HEK293 (cell line): Measurements from ENCODE around the gene DOCK9.

Source experiments
- CTCF ChIA-PET: fragments of 350-600 bp; formaldehyde crosslinking; extraction: SDS; loops from one replicate; lab custom pipeline; 2021; ENCODE audit warnings: antibody characterized with exemption; lab: Yijun Ruan, JAX
- POLR2A ChIA-PET: fragments of 300-600 bp; formaldehyde crosslinking; extraction: SDS; loops from one replicate; lab custom pipeline; 2020; ENCODE audit warnings: antibody characterized with exemption, inconsistent platforms; lab: Yijun Ruan, JAX
- H3K27ac ChIP-seq: fragments of 200-500 bp; sonication (Bioruptor generic); 2 replicates; pipeline ENCODE4 v1.5.1; 2014; ENCODE audit warnings: low read depth, low read length, control low read depth, inconsistent platforms; ENCODE audit errors: extremely low read depth
- H3K36me3 ChIP-seq, 2 experiments: fragments of 200-500 bp in 1 of 2; sonication (Bioruptor generic) in 1 of 2; 1 replicate in 1 of 2; 2 replicates in 1 of 2; pipeline ENCODE4 v1.5.1; 2014 to 2017; ENCODE audit warnings: inconsistent platforms in 2 of 2, low read length in 2 of 2; ENCODE audit not compliant: control insufficient read depth in 2 of 2, insufficient read depth in 1 of 2
- H3K4me1 ChIP-seq: fragments of 200-500 bp; sonication (Bioruptor generic); 2 replicates; pipeline ENCODE4 v1.5.1; 2014; ENCODE audit warnings: mild to moderate bottlenecking, low read length, inconsistent platforms; ENCODE audit not compliant: control insufficient read depth, insufficient read depth
- H3K4me3 ChIP-seq: 2 replicates; pipeline ENCODE4 v1.5.1; 2011; ENCODE audit warnings: low read depth, mild to moderate bottlenecking, control low read depth, low read length, moderate library complexity
- H3K9me3 ChIP-seq: fragments of 200-500 bp; sonication (Bioruptor generic); 2 replicates; pipeline ENCODE4 v1.5.1; 2014; ENCODE audit warnings: low read depth, low read length, inconsistent platforms; ENCODE audit not compliant: control insufficient read depth, insufficient read depth
- EGR2 ChIP-seq: fragments of 450-650 bp; formaldehyde crosslinking; IDR thresholded peaks from 2 replicates; pipeline ENCODE4 v1.5.1; 2016; ENCODE audit warnings: low read depth, missing biosample characterization, missing genetic modification characterization
- HOXC10 ChIP-seq: sonication (generic); formaldehyde crosslinking; IDR thresholded peaks from 2 replicates; pipeline ENCODE4 v1.8.1; 2023; ENCODE audit warnings: mild to moderate bottlenecking, missing genetic modification reagents
- KLF7 ChIP-seq: fragments of 450-650 bp; formaldehyde crosslinking; IDR thresholded peaks from 2 replicates; pipeline ENCODE4 v1.5.1; 2016; ENCODE audit warnings: missing biosample characterization, missing genetic modification characterization, borderline replicate concordance
- PRDM2 ChIP-seq: fragments of 450-650 bp; formaldehyde crosslinking; IDR thresholded peaks from 2 replicates; pipeline ENCODE4 v1.5.1; 2016; ENCODE audit warnings: missing biosample characterization, missing genetic modification characterization, borderline replicate concordance
- SCRT1 ChIP-seq: fragments of 450-650 bp; formaldehyde crosslinking; IDR thresholded peaks from 2 replicates; pipeline ENCODE4 v1.5.1; 2016; ENCODE audit warnings: missing biosample characterization, missing genetic modification characterization, borderline replicate concordance
- SCRT2 ChIP-seq: fragments of 450-650 bp; formaldehyde crosslinking; IDR thresholded peaks from 2 replicates; pipeline ENCODE4 v1.5.1; 2016; ENCODE audit warnings: missing biosample characterization, missing genetic modification characterization
- TCF7L2 ChIP-seq: IDR thresholded peaks from 2 replicates; pipeline ENCODE4 v1.6.1; 2011; ENCODE audit warnings: low read depth, mild to moderate bottlenecking, inconsistent platforms, low read length, moderate library complexity, borderline replicate concordance
- ZBTB48 ChIP-seq: fragments of 450-650 bp; formaldehyde crosslinking; IDR thresholded peaks from 2 replicates; pipeline ENCODE4 v1.5.1; 2016; ENCODE audit warnings: missing biosample characterization, missing genetic modification characterization
- ZNF112 ChIP-seq: fragments of 450-650 bp; formaldehyde crosslinking; IDR thresholded peaks from 2 replicates; pipeline ENCODE4 v1.5.0; 2017; ENCODE audit warnings: missing biosample characterization, missing genetic modification characterization
- ZNF175 ChIP-seq: fragments of 450-650 bp; formaldehyde crosslinking; IDR thresholded peaks from 2 replicates; pipeline ENCODE4 v1.5.1; 2016; ENCODE audit warnings: missing biosample characterization, missing genetic modification characterization
- ZNF302 ChIP-seq: fragments of 450-650 bp; formaldehyde crosslinking; IDR thresholded peaks from 2 replicates; pipeline ENCODE4 v1.5.1; 2016; ENCODE audit warnings: missing biosample characterization, missing genetic modification characterization, low read depth
- ZNF341 ChIP-seq: fragments of 450-650 bp; formaldehyde crosslinking; IDR thresholded peaks from 2 replicates; pipeline ENCODE4; 2016; ENCODE audit warnings: low read depth, missing biosample characterization, missing genetic modification characterization
- ZNF510 ChIP-seq: fragments of 450-650 bp; formaldehyde crosslinking; IDR thresholded peaks from 2 replicates; pipeline ENCODE4 v1.5.1; 2018; ENCODE audit warnings: mild to moderate bottlenecking, missing genetic modification characterization, missing biosample characterization; ENCODE audit not compliant: insufficient replicate concordance
- ZNF530 ChIP-seq: fragments of 450-650 bp; formaldehyde crosslinking; IDR thresholded peaks from 2 replicates; pipeline ENCODE4 v1.5.1; 2016; ENCODE audit warnings: low read depth, missing biosample characterization, missing genetic modification characterization
- ZNF549 ChIP-seq: fragments of 450-650 bp; IDR thresholded peaks from 2 replicates; pipeline ENCODE4 v1.5.1; 2018; ENCODE audit warnings: missing biosample characterization, missing genetic modification characterization, mild to moderate bottlenecking, inconsistent platforms, moderate library complexity
- ZNF610 ChIP-seq: fragments of 450-650 bp; formaldehyde crosslinking; IDR thresholded peaks from 2 replicates; pipeline ENCODE4 v1.5.1; 2016; ENCODE audit warnings: missing biosample characterization, missing genetic modification characterization, borderline replicate concordance
- ZNF621 ChIP-seq: fragments of 450-650 bp; formaldehyde crosslinking; IDR thresholded peaks from 2 replicates; pipeline ENCODE4 v1.5.1; 2017; ENCODE audit warnings: missing biosample characterization, missing genetic modification characterization
- ZNF626 ChIP-seq: fragments of 450-650 bp; sonication (Bioruptor Pico); formaldehyde crosslinking; IDR thresholded peaks from 2 replicates; pipeline ENCODE4 v1.5.1; 2018; ENCODE audit warnings: missing biosample characterization, missing genetic modification characterization, inconsistent platforms
- ZNF747 ChIP-seq: fragments of 450-650 bp; formaldehyde crosslinking; IDR thresholded peaks from 2 replicates; pipeline ENCODE4 v1.5.1; 2016; ENCODE audit warnings: missing biosample characterization, missing genetic modification characterization
- ZNF791 ChIP-seq: fragments of 450-650 bp; formaldehyde crosslinking; IDR thresholded peaks from 2 replicates; pipeline ENCODE4 v1.5.1; 2016; ENCODE audit warnings: missing biosample characterization, missing genetic modification characterization
- ZNF843 ChIP-seq: fragments of 450-650 bp; formaldehyde crosslinking; IDR thresholded peaks from 2 replicates; pipeline ENCODE4 v1.5.1; 2016; ENCODE audit warnings: missing biosample characterization, missing genetic modification characterization

The DOCK9 gene

GRCh38 chr13:98783856-98784478 lies 193.9 kb downstream of the DOCK9 start (continued):
- TF ChIP-seq ZNF175 (tag by site-specific recombination): no peak
- TF ChIP-seq HOXC10 (CRISPR knock-in tag): no peak

- Histone ChIP-seq H3K9me3 (no peaks in the 10 kb centered on the region), H3K4me1 (no peaks in the 10 kb centered on the region), H3K4me3 (no peak overlapping the region), H3K36me3 (no peaks in the 10 kb centered on the region), H3K27ac (no peak overlapping the region)
- ChIA-PET POLR2A (no interaction called here), CTCF (no interaction called here)
- TF ChIP-seq EGR2 (tag by site-specific recombination) (no peak), SCRT2 (tag by site-specific recombination) (peak; percentile 85), ZNF510 (tag by site-specific recombination) (no peak), ZNF843 (tag by site-specific recombination) (no peak), ZNF791 (tag by site-specific recombination) (no peak), ZNF610 (tag by site-specific recombination) (no peak), PRDM2 (tag by site-specific recombination) (no peak), ZNF621 (tag by site-specific recombination) (no peak), ZBTB48 (tag by site-specific recombination) (no peak), KLF7 (no peak), ZNF112 (tag by site-specific recombination) (no peak), SCRT1 (tag by site-specific recombination) (0 out of 2 replicates have a peak, but pooled peaks have one; percentile 26), ZNF549 (tag by site-specific recombination) (no peak), ZNF530 (tag by site-specific recombination) (no peak), ZNF626 (tag by site-specific recombination) (no peak)
Observed at GRCh38 chr13:98782654-98783053, 195.2 kb downstream of the DOCK9 start.

- H3K4me3 ChIP-seq: no peak overlapping the region
- POLR2A ChIA-PET: no interaction called here
Observed at GRCh38 chr13:98781905-98782304, 196.0 kb downstream of the DOCK9 start.

More at GRCh38 chr13:98781905-98782304, 196.0 kb downstream of the DOCK9 start:
- Histone ChIP-seq H3K9me3 (no peaks in the 10 kb centered on the region), H3K36me3 (no peaks in the 10 kb centered on the region), H3K4me1 (no peaks in the 10 kb centered on the region), H3K27ac (no peak overlapping the region)
- no peak for TF ChIP-seq ZNF302
- no peak for TF ChIP-seq ZNF341
- TF ChIP-seq TCF7L2: no peak
- TF ChIP-seq ZNF747 (tag by site-specific recombination): no peak
- CTCF ChIA-PET: no interaction called here
